Activated naive CD8-positive, alpha-beta T cell treated with anti-CD3 and anti-CD28 coated beads, Interleukin-2, amount 10 ng/mL, durations not matched to agents 7 days and 5 days (primary cell): ENCODE measurements around the gene SRSF8. TPM values are rescaled to one million over a fixed set of nuclear protein-coding genes. Genes with fewer than 3 reads are reported as not detected.
"Not testable (repeated sequence)": the region's sequence is repeated elsewhere in the genome, so short reads cannot be mapped to it uniquely, and the experiment has no call there.

ENCODE experiments used
- ATAC-seq: fragments of 150-1000 bp; cut with Tn5 transposase; one replicate; pipeline ENCODE4 v1.10.0; 2021; ENCODE audit warnings: low read depth, moderate library complexity
- POLR2A ChIA-PET: fragments of 350-600 bp; sonication (Branson Sonifier 250); formaldehyde crosslinking; loops from one replicate; lab custom pipeline; 2021; ENCODE audit warnings: antibody characterized with exemption; lab: Charles Lee
- DNase-seq: peaks from one replicate; pipeline ENCODE4 v3.0.0; 2021
- H3K27ac Mint-ChIP-seq: one replicate; pipeline ENCODE4 v1.8.0; 2022; ENCODE audit warnings: mild to moderate bottlenecking, mixed read lengths
- H3K27me3 Mint-ChIP-seq: one replicate; pipeline ENCODE4 v1.8.0; 2022; ENCODE audit warnings: mild to moderate bottlenecking, moderate library complexity, mixed read lengths
- H3K36me3 Mint-ChIP-seq: one replicate; pipeline ENCODE4 v1.8.0; 2021; ENCODE audit warnings: mild to moderate bottlenecking, mixed read lengths
- H3K4me1 Mint-ChIP-seq: one replicate; pipeline ENCODE4 v1.8.0; 2021; ENCODE audit warnings: mixed read lengths
- H3K4me3 Mint-ChIP-seq: one replicate; pipeline ENCODE4 v1.8.0; 2022; ENCODE audit warnings: mild to moderate bottlenecking, moderate library complexity, mixed read lengths
- H3K9me3 Mint-ChIP-seq: one replicate; pipeline ENCODE4 v1.8.0; 2021; ENCODE audit warnings: mixed read lengths
- total RNA-seq, 2 experiments: library from RNA; stranded (reverse); gene quantifications; one replicate each; pipeline ENCODE4 v1.2.3, GENCODE V29; 2021

SRSF8 gene
- total RNA-seq, 2 experiments from 2014 or later: 45.1 to 55.8 TPM

- H3K4me1 Mint-ChIP-seq: peaks cover 21% of the 10 kb centered on the region
- H3K4me3 Mint-ChIP-seq: no peak overlapping the region
- H3K9me3 Mint-ChIP-seq: no peaks in the 10 kb centered on the region
- ATAC-seq (no peak), DNase-seq (no peak)
- POLR2A ChIA-PET: interaction anchor here (0.7 kb wide), 1 partner anchor 73 kb away, joined by 5 read pairs; no protein-coding TSS in a partner anchor
- H3K27me3 Mint-ChIP-seq: no peaks in the 10 kb centered on the region
- peaks cover 45% of the 10 kb centered on the region for H3K36me3 Mint-ChIP-seq
- H3K27ac Mint-ChIP-seq: no peak overlapping the region
Measured at GRCh38 chr11:95104856-95105255, 38.1 kb downstream of the SRSF8 start.

GRCh38 chr11:95108159-95108611, 41.5 kb downstream of the SRSF8 start:
- no peak overlapping the region for H3K4me3 Mint-ChIP-seq
- no peaks in the 10 kb centered on the region for H3K27me3 Mint-ChIP-seq
- H3K36me3 Mint-ChIP-seq: peaks cover 35% of the 10 kb centered on the region
- H3K4me1 Mint-ChIP-seq: peaks cover 8% of the 10 kb centered on the region
- ATAC-seq (no peak), DNase-seq (no peak)
- no peaks in the 10 kb centered on the region for H3K9me3 Mint-ChIP-seq
- no peak overlapping the region for H3K27ac Mint-ChIP-seq
- POLR2A ChIA-PET: interaction anchor here (0.6 to 2.0 kb wide), 3 partner anchors 10 to 169 kb away, joined by 3 to 8 read pairs (median 4); partner anchors contain the start of gene ENDOD1

GRCh38 chr11:95108671-95109551, 42.2 kb downstream of the SRSF8 start:
- DNase-seq (no peak), ATAC-seq (no peak)
- Mint-ChIP-seq H3K36me3 (peaks cover 41% of the 10 kb centered on the region), H3K4me1 (peaks cover 8% of the 10 kb centered on the region), H3K27me3 (no peaks in the 10 kb centered on the region), H3K4me3 (no peak overlapping the region), H3K27ac (no peak overlapping the region), H3K9me3 (no peaks in the 10 kb centered on the region)
- POLR2A ChIA-PET: interaction anchor here (0.6 to 2.0 kb wide), 3 partner anchors 11 to 168 kb away, joined by 3 to 8 read pairs (median 4); partner anchors contain the start of gene ENDOD1

- not testable (repeated sequence) for H3K27me3 Mint-ChIP-seq, H3K27ac Mint-ChIP-seq
- peaks cover 41% of the 10 kb centered on the region for H3K36me3 Mint-ChIP-seq
Measured at GRCh38 chr11:95111471-95111870, 44.8 kb downstream of the SRSF8 start.

GRCh38 chr11:95111923-95112540, 45.3 kb downstream of the SRSF8 start:
- no peak for DNase-seq
- H3K4me3 Mint-ChIP-seq: no peak overlapping the region
- POLR2A ChIA-PET: interaction anchor here (0.9 to 1.3 kb wide), 3 partner anchors 18 to 139 kb away, joined by 3 to 4 read pairs (median 3); partner anchors contain the start of genes CWC15, ENDOD1 and KDM4D
- peaks cover 5% of the 10 kb centered on the region for H3K4me1 Mint-ChIP-seq
- peaks cover 39% of the 10 kb centered on the region for H3K36me3 Mint-ChIP-seq
- no peaks in the 10 kb centered on the region for H3K27me3 Mint-ChIP-seq
- no peak overlapping the region for H3K27ac Mint-ChIP-seq
- no peak for ATAC-seq
- H3K9me3 Mint-ChIP-seq: no peaks in the 10 kb centered on the region

More at GRCh38 chr11:95111471-95111870, 44.8 kb downstream of the SRSF8 start:
- POLR2A ChIA-PET: interaction anchor here (1.3 kb wide), 2 partner anchors 22 to 138 kb away, joined by 3 to 4 read pairs; partner anchors contain the start of genes CWC15, ENDOD1 and KDM4D
- not testable (repeated sequence) for DNase-seq, H3K4me1 Mint-ChIP-seq, H3K9me3 Mint-ChIP-seq, ATAC-seq, H3K4me3 Mint-ChIP-seq

GRCh38 chr11:95115597-95115996, 48.9 kb downstream of the SRSF8 start:
- Mint-ChIP-seq H3K36me3 (peaks cover 29% of the 10 kb centered on the region), H3K4me3 (no peak overlapping the region), H3K4me1 (peaks cover 15% of the 10 kb centered on the region), H3K27me3 (no peaks in the 10 kb centered on the region), H3K9me3 (no peaks in the 10 kb centered on the region), H3K27ac (no peak overlapping the region)
- POLR2A ChIA-PET: no interaction called here
- ATAC-seq (no peak), DNase-seq (no peak)

GRCh38 chr11:95119361-95120060, 52.8 kb downstream of the SRSF8 start:
- ATAC-seq: no peak
- no peak for DNase-seq
- Mint-ChIP-seq H3K4me1 (peaks cover 17% of the 10 kb centered on the region), H3K27me3 (no peaks in the 10 kb centered on the region), H3K4me3 (no peak overlapping the region), H3K27ac (no peak overlapping the region), H3K9me3 (no peaks in the 10 kb centered on the region), H3K36me3 (peaks cover 15% of the 10 kb centered on the region)
- POLR2A ChIA-PET: no interaction called here

Other genes with a start within 250 kb of the SRSF8 start
- gene CWC15, start 93.4 kb upstream of the SRSF8 start, total RNA-seq: 10 to 100 TPM; 80.7 to 83.0 TPM
- 1 to 10 TPM; 1.3 to 1.7 TPM for gene KDM4D, start 93.2 kb upstream of the SRSF8 start, total RNA-seq
- gene KDM4E, start 41.7 kb upstream of the SRSF8 start, total RNA-seq: not detected
- gene KDM4F, start 17.5 kb upstream of the SRSF8 start, total RNA-seq: not detected
- gene ENDOD1, start 22.9 kb downstream of the SRSF8 start, total RNA-seq: 10 to 100 TPM; 23.8 TPM
- 10 to 100 TPM; 45.4 to 48.8 TPM for gene SESN3, start 164.3 kb downstream of the SRSF8 start, total RNA-seq